Loucy (cell line): ENCODE data around the gene SLC35F1.
"Not testable (repeated sequence)": the region's sequence is repeated elsewhere in the genome, so short reads cannot be mapped to it uniquely, and the experiment has no call there.

Experiments
- H2AFZ ChIP-seq: fragments of 200-600 bp; sonication (generic); 2 replicates; pipeline ENCODE4 v1.6.0; 2016; ENCODE audit warnings: antibody characterized with exemption, mild to moderate bottlenecking, low read length, moderate library complexity
- H3F3A ChIP-seq: fragments of 200-600 bp; 2 replicates; pipeline ENCODE4 v1.6.0; 2016; ENCODE audit warnings: antibody characterized with exemption, low read depth, mild to moderate bottlenecking
- H3K27me3 ChIP-seq: fragments of 200-600 bp; sonication (generic); 2 replicates; pipeline ENCODE4 v1.6.1; 2014; ENCODE audit warnings: low read length, mild to moderate bottlenecking; ENCODE audit not compliant: insufficient read depth, poor library complexity, severe bottlenecking
- H3K36me3 ChIP-seq: fragments of 200-600 bp; sonication (generic); 2 replicates; pipeline ENCODE4 v1.6.1; 2016; ENCODE audit warnings: low read length; ENCODE audit not compliant: insufficient read depth
- H3K4me1 ChIP-seq: fragments of 200-600 bp; sonication (generic); 2 replicates; pipeline ENCODE4 v1.5.1; 2014; ENCODE audit warnings: low read length, mild to moderate bottlenecking; ENCODE audit not compliant: insufficient read depth, poor library complexity, severe bottlenecking
- H3K4me2 ChIP-seq: fragments of 200-600 bp; sonication (generic); 2 replicates; pipeline ENCODE4 v1.6.0; 2014; ENCODE audit warnings: antibody characterized with exemption, low read length, low read depth, mild to moderate bottlenecking; ENCODE audit not compliant: poor library complexity, severe bottlenecking
- H3K4me3 ChIP-seq: fragments of 200-600 bp; sonication (generic); 2 replicates; pipeline ENCODE4 v1.5.1; 2014; ENCODE audit warnings: low read length, mild to moderate bottlenecking, mixed read lengths; ENCODE audit not compliant: poor library complexity, severe bottlenecking
- H3K79me2 ChIP-seq: fragments of 200-600 bp; sonication (generic); 2 replicates; pipeline ENCODE4 v1.6.1; 2014; ENCODE audit warnings: low read length; ENCODE audit not compliant: insufficient read depth
- H3K9ac ChIP-seq: fragments of 200-600 bp; sonication (generic); 2 replicates; pipeline ENCODE4 v1.6.0; 2014; ENCODE audit warnings: mild to moderate bottlenecking, low read depth, low read length, moderate library complexity; ENCODE audit not compliant: poor library complexity, severe bottlenecking
- H3K9me2 ChIP-seq: fragments of 200-600 bp; sonication (generic); replicated peaks from 2 replicates; pipeline ENCODE4 v1.6.1; 2016; ENCODE audit warnings: low read depth, low read length, mixed read lengths
- H3K9me3 ChIP-seq: fragments of 200-600 bp; sonication (generic); 2 replicates; pipeline ENCODE4 v1.6.1; 2014; ENCODE audit warnings: mild to moderate bottlenecking, antibody characterized with exemption, low read length, low read depth; ENCODE audit not compliant: insufficient read depth
- H4K20me1 ChIP-seq: fragments of 200-600 bp; sonication (generic); 2 replicates; pipeline ENCODE4 v1.6.0; 2014; ENCODE audit warnings: antibody characterized with exemption, low read length, mild to moderate bottlenecking; ENCODE audit not compliant: insufficient read depth, poor library complexity, severe bottlenecking
- CTCF ChIP-seq: fragments of 200-600 bp; sonication (generic); conservative IDR thresholded peaks from 2 replicates; pipeline ENCODE4 v1.5.1; 2014; ENCODE audit warnings: mild to moderate bottlenecking, antibody characterized with exemption, low read length
- EZH2phosphoT487 ChIP-seq: fragments of 200-600 bp; IDR thresholded peaks from 2 replicates; pipeline ENCODE4 v1.6.1; 2018; ENCODE audit warnings: antibody characterized with exemption, mild to moderate bottlenecking, moderate library complexity, borderline replicate concordance

The SLC35F1 gene

GRCh38 chr6:117906958-117907600 lies at the start of gene SLC35F1:
TSS of gene SLC35F1 (plus strand) at chr6:117907264.
- TF ChIP-seq EZH2phosphoT487 (no peak), CTCF (no peak)
- Histone ChIP-seq H3K4me2 (no peak within 1 kb of the TSS), H2AFZ (no peak within 1 kb of the TSS), H3K9me2 (no peaks in the 10 kb centered on the region), H3K9me3 (no peaks in the 10 kb centered on the region), H3K9ac (no peak within 1 kb of the TSS), H3K79me2 (no peaks in the 10 kb centered on the region), H3F3A (no peaks in the 10 kb centered on the region), H3K4me3 (no peak within 1 kb of the TSS), H3K36me3 (no peaks in the 10 kb centered on the region), H3K27me3 (no peaks in the 10 kb centered on the region), H3K4me1 (no peaks in the 10 kb centered on the region), H4K20me1 (no peaks in the 10 kb centered on the region)

GRCh38 chr6:117858601-117859000 lies 48.5 kb upstream of the SLC35F1 start:
- H3K4me3 ChIP-seq, H3F3A ChIP-seq, H3K27me3 ChIP-seq, H2AFZ ChIP-seq, H3K9me2 ChIP-seq, H3K4me1 ChIP-seq, H4K20me1 ChIP-seq, H3K9ac ChIP-seq, H3K9me3 ChIP-seq, H3K4me2 ChIP-seq, H3K79me2 ChIP-seq, H3K36me3 ChIP-seq: not testable (repeated sequence)

- Histone ChIP-seq H3K36me3 (no peaks in the 10 kb centered on the region), H3K9me2 (no peaks in the 10 kb centered on the region), H3K79me2 (no peaks in the 10 kb centered on the region), H3K4me3 (no peak overlapping the region), H3K9ac (no peak overlapping the region), H3K4me1 (no peaks in the 10 kb centered on the region), H2AFZ (no peak overlapping the region), H3K9me3 (no peaks in the 10 kb centered on the region), H3K27me3 (no peaks in the 10 kb centered on the region), H3F3A (no peaks in the 10 kb centered on the region), H3K4me2 (no peak overlapping the region), H4K20me1 (no peaks in the 10 kb centered on the region)
- no peak for TF ChIP-seq EZH2phosphoT487
- no peak for TF ChIP-seq CTCF
Observed at GRCh38 chr6:117861545-117861944, 45.5 kb upstream of the SLC35F1 start.

- Histone ChIP-seq H3K4me1 (no peaks in the 10 kb centered on the region), H3K27me3 (no peaks in the 10 kb centered on the region), H3K9ac (no peak overlapping the region), H3K4me3 (no peak overlapping the region), H3F3A (no peaks in the 10 kb centered on the region), H3K36me3 (no peaks in the 10 kb centered on the region), H2AFZ (no peak overlapping the region), H3K9me3 (no peaks in the 10 kb centered on the region), H3K79me2 (no peaks in the 10 kb centered on the region), H3K9me2 (no peaks in the 10 kb centered on the region), H4K20me1 (no peaks in the 10 kb centered on the region), H3K4me2 (no peak overlapping the region)
- no peak for TF ChIP-seq EZH2phosphoT487
- no peak for TF ChIP-seq CTCF
Observed at GRCh38 chr6:117866561-117866960, 40.5 kb upstream of the SLC35F1 start.
